ENCODE results near the gene STUB1.
A peak's percentile ranks its signal among the peaks of the same experiment; 100 is the strongest.

The STUB1 gene

DNA sequence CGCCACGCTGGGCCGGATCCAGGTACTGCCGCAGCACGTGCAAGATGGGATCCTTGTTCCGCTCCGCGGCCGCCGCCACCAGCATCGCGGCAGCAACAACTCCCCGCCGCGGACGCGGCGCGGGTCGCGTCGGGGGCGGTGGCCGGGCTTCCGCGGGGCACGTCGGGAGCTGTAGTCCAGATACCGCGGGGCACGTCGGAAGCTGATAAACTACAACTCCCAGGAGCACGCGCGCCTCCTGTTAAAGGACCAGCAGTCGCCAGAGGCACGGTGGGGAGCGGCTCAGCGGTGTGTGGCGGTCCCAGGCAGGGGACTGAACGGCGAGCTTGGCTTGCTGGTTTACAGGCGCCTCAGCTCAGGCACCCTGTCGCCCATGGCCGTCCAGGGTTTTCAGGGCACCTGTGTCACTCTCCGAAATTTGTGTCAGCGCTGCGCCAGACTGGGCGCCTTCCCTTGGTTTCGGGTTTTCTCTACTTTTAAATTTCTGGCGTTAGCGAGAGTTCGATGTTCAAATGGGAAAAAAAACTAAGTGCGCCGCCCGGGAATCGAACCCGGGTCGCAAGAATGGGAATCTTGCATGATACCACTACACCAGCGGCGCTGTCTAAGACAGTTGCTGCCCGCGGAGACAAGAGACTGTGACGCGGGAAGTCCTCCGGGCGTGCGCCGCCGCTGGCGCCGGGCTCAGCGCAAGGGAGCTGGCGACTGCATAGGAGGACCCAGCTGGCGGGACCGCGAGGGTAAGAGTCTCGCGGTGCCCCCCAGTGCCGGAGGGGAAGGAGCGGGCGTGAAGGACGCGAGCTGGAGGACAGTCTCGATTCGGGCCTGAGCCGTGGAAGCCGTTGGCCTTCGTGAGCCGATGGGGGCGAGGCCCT is 43.8 kb upstream of the STUB1 start, which contains the start of gene METTL26:
Gene METTL26 (minus strand): TSS at position 100 of the 875 bp plus-strand sequence. CDS start 15 bp downstream, at position 85.
- Histone ChIP-seq H3K4me3 (peak within 1 kb of the TSS; percentile 92), H3K4me2 (peak within 1 kb of the TSS; percentile 97), H4K20me1 (peaks cover 34% of the 10 kb centered on the region), H3K9me3 (no peaks in the 10 kb centered on the region), H3K27me3 (no peaks in the 10 kb centered on the region), H3K4me1 (peaks cover 58% of the 10 kb centered on the region), H3K27ac (peak within 1 kb of the TSS; percentile 92), H3K9ac (peak within 1 kb of the TSS; percentile 86), H3K36me3 (peaks cover 29% of the 10 kb centered on the region)
- TF ChIP-seq Cebpa-rat (IDR thresholded peaks at IDR 0.05) = no peak

DNA sequence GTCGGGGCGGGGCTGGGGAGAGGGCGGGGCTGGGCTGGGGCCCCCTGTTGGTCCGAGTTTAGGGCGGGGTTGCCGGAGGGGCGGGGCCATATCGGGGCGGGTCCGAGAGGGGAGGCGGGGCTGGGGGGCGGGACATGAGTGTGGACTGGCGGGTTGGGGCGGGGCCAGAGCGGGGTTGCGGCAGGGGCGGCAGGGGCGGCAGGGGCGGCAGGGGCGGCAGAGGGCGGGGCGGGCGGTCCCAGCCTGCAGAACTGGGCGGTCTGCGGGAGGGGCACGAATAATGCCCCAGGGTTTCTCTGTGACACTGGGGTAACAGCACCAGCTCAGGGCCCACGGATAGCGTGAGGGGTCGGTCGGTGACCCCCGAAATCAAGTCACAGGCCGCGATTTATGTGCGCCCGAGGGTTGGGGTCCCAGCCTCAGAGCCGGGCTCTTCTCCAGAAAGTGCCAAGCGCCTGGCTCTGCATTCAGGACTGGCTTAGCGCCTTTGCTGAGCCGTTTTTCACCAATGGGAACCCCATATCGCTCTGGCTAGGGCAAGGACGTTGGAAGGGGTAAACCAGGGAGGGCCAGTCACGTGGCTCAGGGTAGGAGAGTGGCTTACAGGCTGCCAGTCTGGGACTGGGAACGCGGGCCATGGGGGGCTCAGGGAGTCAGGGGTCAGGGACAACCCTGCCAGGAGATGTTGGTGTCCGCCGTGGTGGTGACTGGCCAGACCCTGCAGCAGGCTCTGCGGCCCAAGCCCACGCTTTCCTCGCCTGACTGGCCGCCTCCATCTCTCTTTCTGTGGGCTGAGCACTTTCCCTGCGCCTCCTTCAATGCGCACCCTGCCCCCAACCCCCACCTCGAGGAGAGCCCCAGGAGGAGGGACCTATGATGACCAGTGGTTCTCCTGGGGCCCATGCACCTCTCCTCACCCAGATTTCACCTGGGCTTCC is 42.9 kb upstream of the STUB1 start:
- Histone ChIP-seq H4K20me1 (peaks cover 31% of the 10 kb centered on the region), H3K4me2 (peak overlapping the region; percentile 89), H3K4me1 (peaks cover 58% of the 10 kb centered on the region), H3K9ac (peak overlapping the region; percentile 86), H3K27me3 (no peaks in the 10 kb centered on the region), H3K36me3 (peaks cover 26% of the 10 kb centered on the region), H3K27ac (peak overlapping the region; percentile 68), H3K9me3 (no peaks in the 10 kb centered on the region), H3K4me3 (peak overlapping the region; percentile 92)
- no peak for TF ChIP-seq Cebpa-rat (IDR thresholded peaks at IDR 0.05)

DNA sequence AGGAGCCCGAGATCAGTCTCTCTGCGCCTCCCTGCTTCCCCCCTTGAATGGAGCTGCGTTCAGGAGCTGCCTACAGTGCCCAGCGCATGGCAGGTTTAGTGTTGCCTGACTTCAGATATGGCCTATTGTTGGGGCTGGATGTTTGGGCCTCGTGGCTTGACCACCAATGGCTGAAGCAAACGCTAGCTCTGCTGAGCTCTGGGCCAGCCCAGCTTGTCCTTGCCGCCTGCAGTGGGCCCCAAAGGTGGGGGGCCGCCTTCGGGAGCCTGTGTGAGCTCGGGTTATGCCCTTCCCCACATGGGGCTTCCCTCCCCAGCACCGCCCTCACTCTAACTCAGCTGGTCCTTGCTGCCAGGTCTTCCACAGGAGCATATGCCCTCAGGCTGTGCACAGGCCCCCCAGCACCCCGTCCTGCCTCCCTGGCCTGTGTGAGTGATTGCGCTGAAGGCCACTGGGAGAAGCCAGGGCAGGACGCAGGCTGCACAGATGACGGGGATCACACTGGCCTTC is 42.1 kb upstream of the STUB1 start:
- peak overlapping the region; percentile 89 for H3K4me2 ChIP-seq
- peak overlapping the region; percentile 68 for H3K27ac ChIP-seq
- peaks cover 19% of the 10 kb centered on the region for H3K36me3 ChIP-seq

DNA sequence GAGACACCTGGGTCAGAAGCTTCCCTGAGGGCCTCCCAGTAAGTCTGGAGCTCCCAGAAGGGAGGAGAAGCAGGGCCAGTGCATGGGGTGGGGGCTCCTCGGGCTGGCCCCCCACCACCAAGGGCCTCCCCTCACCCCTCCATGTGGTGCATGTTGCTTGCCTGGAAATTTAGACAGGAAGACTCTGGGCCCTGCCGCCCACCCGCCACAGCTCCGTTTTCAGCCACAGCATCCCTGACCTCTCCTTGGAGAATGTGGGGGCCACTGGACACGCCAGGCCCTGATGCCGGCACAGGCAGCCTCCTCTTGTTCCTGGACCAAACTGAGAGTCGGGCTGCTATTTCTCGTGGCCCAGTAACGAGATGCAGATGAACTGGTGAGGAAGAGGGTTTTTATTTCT is 41.4 kb upstream of the STUB1 start:
- Histone ChIP-seq H3K36me3 (peaks cover 12% of the 10 kb centered on the region), H3K27me3 (no peaks in the 10 kb centered on the region), H3K9ac (peak overlapping the region; percentile 59; the same call in 1 of the 2 replicates), H4K20me1 (peaks cover 31% of the 10 kb centered on the region), H3K4me3 (peak overlapping the region; percentile 24; the same call in 1 of the 2 replicates), H3K4me2 (peak overlapping the region; percentile 82), H3K9me3 (no peaks in the 10 kb centered on the region), H3K27ac (peak overlapping the region; percentile 81), H3K4me1 (peaks cover 73% of the 10 kb centered on the region)
- no peak for TF ChIP-seq Cebpa-rat (IDR thresholded peaks at IDR 0.05)

More for the DNA sequence above, 42.1 kb upstream of the STUB1 start:
- Histone ChIP-seq H3K9ac (peak overlapping the region; percentile 58; the same call in 1 of the 2 replicates), H3K4me1 (peaks cover 66% of the 10 kb centered on the region), H4K20me1 (peaks cover 31% of the 10 kb centered on the region), H3K9me3 (no peaks in the 10 kb centered on the region), H3K27me3 (no peaks in the 10 kb centered on the region), H3K4me3 (no peak overlapping the region)
- no peak for TF ChIP-seq Cebpa-rat (IDR thresholded peaks at IDR 0.05)

DNA sequence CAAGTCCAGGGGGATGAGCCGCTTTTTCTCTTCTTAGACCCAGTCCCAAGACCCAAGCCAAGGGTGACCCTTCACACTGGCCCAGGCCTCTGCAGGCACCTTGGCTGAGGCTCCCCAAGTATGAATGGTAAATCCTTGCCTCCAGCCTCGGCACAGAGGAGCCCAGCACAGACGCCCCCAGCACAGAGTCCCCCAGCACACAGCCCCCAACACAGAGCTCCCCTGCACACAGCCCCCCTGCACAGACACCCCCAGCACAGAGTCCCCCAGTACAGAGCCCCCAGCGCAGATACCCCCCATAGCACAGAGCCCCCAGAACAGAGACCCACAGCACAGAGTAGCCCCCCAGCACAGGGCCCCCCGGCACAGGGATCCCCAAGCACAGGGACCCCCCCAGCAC is 39.6 kb upstream of the STUB1 start:
- Histone ChIP-seq H3K36me3 (no peaks in the 10 kb centered on the region), H4K20me1 (peaks cover 31% of the 10 kb centered on the region), H3K9ac (peak overlapping the region; percentile 87), H3K27ac (peak overlapping the region; percentile 90), H3K9me3 (no peaks in the 10 kb centered on the region), H3K4me2 (peak overlapping the region; percentile 99), H3K4me1 (peaks cover 72% of the 10 kb centered on the region), H3K27me3 (no peaks in the 10 kb centered on the region), H3K4me3 (peak overlapping the region; percentile 93)
- TF ChIP-seq Cebpa-rat (IDR thresholded peaks at IDR 0.05) = no peak

DNA sequence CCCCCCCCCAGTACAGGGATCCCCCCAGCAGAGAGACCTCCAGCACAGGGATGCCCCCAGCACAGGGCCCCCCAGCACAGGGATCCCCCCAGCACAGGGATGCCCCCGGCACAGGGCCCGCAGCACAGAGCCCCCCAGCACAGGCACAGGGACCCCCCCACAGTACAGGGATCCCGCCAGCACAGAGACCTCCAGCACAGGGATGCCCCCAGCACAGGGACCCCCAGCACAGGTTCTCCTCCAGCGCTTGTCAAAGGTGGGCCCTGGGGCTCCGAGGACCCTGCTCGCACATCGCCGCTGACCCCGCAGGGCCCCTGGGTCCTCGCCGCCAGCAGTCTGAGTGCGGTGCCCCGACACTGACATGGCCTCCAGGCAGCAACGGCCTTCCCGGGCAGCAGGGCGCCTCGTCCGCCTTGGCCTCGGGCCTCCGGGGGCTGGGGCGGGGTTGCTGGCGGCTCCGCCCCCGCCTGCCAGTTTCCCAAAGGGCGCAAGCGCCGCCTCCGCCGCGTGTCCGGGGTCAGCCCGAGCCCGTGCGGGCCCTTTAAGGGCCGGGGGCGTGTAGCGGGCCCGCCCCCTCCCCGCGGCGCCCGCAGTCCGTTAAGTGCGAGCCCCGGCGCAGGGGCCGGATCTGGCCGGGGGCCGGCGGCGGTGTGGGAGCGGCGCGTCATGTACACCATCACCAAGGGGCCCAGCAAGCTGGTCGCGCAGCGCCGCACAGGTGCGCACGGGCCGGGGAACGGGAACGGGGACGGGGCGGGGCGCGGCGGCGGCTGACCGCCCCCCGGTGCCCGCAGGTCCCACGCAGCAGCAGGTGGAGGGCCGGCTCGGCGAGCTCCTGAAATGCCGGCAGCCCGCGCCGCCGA is 38.7 kb upstream of the STUB1 start, which contains the start of gene MCRIP2:
Gene MCRIP2 (plus strand): TSS at position 503 of the 863 bp plus-strand sequence. CDS start 164 bp downstream, at position 667.
- TF ChIP-seq Cebpa-rat (IDR thresholded peaks at IDR 0.05) = no peak
- Histone ChIP-seq H3K36me3 (peaks cover 7% of the 10 kb centered on the region), H3K9ac (peak within 1 kb of the TSS; percentile 87), H3K4me2 (peak within 1 kb of the TSS; percentile 99), H3K9me3 (no peaks in the 10 kb centered on the region), H3K27me3 (no peaks in the 10 kb centered on the region), H3K4me3 (peak within 1 kb of the TSS; percentile 93), H4K20me1 (peaks cover 41% of the 10 kb centered on the region), H3K4me1 (peaks cover 81% of the 10 kb centered on the region), H3K27ac (peak within 1 kb of the TSS; percentile 90)

DNA sequence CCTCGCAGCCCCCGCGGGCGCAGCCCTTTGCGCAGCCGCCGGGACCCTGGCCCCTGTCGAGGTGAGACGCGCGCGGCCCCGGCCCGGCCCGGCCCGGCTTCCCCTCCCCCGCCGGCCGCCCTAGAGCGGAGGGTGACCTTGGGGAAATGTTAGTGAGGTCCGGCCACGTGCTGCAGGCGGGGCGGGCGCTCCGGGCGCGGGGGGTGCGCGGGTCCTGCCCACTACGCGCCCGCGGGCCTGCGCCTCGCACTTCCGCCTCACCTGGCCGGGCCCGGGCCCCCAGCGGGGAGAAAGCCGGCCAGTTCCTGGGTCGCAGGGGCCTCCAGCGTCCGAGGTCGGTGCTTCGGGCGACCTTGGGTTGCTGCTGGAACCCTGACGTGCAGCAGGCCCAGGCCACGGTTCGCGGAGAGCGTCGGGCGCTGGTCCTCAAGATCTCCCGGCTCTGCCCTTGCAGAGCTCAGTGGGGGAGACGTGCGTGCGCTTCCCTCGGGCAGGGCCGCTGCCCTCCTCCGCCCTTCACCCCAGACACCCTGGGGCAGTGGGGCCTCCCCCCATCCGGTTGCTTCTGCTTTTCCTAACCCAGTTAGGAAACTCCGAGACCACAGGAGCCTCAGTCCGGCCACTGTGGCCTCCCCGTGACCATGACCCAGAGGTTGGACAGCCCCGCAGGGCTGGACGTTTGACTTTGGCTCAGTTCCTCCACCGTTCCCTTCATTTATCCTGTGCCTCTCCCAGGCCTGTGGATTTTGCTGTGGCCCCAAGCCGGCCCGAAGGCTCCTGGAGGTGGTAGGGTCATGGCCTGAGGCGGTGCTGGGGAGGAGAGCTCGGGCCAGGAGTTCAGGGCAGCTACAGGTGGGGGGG is 37.8 kb upstream of the STUB1 start:
- Histone ChIP-seq H3K27ac (peak overlapping the region; percentile 90), H3K4me1 (peaks cover 87% of the 10 kb centered on the region)

DNA sequence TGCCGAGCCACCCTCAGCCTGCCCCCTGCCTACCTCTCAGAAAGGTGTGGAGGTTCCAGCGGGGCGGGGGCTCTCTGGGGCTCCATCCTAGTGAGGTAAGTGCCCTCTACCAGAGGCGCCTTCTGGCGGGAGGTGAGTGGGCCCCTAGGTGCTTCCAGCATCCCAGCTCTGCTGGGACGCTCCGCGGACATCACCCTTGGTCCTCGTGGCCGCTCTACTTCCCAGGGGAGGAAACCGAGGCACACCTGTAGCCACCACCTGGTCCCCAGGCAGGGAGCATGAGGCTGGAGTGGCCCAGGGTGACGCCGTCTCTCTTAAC is 37.2 kb upstream of the STUB1 start:
- peak overlapping the region; percentile 99 for H3K4me2 ChIP-seq
- H3K9ac ChIP-seq = peak overlapping the region; percentile 87

More for the DNA sequence above, 37.8 kb upstream of the STUB1 start:
- no peaks in the 10 kb centered on the region for H3K9me3 ChIP-seq
- H4K20me1 ChIP-seq = peaks cover 49% of the 10 kb centered on the region
- no peak for TF ChIP-seq Cebpa-rat (IDR thresholded peaks at IDR 0.05)
- H3K4me2 ChIP-seq = peak overlapping the region; percentile 99
- H3K27me3 ChIP-seq = no peaks in the 10 kb centered on the region
- H3K36me3 ChIP-seq = peaks cover 15% of the 10 kb centered on the region
- peak overlapping the region; percentile 87 for H3K9ac ChIP-seq
- H3K4me3 ChIP-seq = peak overlapping the region; percentile 93

More for the DNA sequence above, 37.2 kb upstream of the STUB1 start:
- H3K27ac ChIP-seq = peak overlapping the region; percentile 90
- no peaks in the 10 kb centered on the region for H3K9me3 ChIP-seq
- peaks cover 55% of the 10 kb centered on the region for H4K20me1 ChIP-seq
- no peak for TF ChIP-seq Cebpa-rat (IDR thresholded peaks at IDR 0.05)
- peaks cover 87% of the 10 kb centered on the region for H3K4me1 ChIP-seq
- H3K4me3 ChIP-seq = peak overlapping the region; percentile 93
- no peaks in the 10 kb centered on the region for H3K27me3 ChIP-seq
- H3K36me3 ChIP-seq = peaks cover 17% of the 10 kb centered on the region

All from BLaER1 (cell line).